Measurements from ENCODE around the gene SOCS1.
"Not testable (repeated sequence)": the region's sequence is repeated elsewhere in the genome, so short reads cannot be mapped to it uniquely, and the experiment has no call there.

SOCS1 gene, protein sequence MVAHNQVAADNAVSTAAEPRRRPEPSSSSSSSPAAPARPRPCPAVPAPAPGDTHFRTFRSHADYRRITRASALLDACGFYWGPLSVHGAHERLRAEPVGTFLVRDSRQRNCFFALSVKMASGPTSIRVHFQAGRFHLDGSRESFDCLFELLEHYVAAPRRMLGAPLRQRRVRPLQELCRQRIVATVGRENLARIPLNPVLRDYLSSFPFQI

DNA sequence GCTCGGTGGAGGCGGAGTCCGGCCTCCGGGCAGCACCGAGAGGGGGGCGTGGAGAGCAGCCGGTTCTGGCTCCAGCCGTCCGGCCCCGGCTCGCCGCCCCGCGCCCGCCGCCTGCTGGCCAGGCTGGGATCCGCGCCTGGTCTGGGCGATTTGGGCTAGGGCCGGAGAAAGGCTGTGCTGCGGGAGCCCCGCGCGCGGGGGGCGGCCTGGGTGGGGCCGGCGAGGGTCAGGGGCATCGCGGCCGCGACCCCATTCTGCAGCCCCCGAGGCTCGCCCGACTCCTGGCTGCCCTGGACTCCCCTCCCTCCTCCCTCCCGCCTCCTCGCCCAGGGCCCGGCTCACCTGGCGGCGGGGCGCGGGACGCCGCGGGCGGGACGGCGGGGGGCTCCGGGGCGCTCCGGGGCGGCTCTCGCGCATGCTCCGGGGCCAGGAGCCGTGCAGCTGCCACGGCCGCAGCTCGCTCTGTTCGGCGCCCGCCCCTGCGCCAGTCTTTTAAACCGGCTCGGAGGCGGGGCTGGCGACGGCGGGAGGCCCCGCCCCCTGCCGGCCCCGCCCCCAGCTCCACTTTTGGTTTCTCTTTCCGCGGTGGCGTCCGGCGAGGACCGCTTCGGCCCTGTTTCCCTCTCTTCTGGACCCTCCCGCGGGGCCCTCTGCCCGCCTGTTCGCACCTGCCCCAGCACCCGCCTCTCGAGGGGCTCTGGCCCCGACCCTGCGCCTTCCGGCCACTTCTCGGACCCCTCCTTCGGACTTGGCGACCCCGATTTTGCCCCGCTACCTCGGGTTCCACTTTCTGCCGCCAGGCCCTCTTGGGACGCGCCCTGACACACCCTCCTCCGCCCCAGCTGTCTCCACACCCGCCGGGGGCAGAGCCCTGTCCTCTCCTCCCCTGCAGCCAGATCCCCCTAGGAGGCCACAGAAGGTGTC, at the start of gene SOCS1:
TSS of gene SOCS1 (minus strand) at position 468 of the 924 bp plus-strand sequence. CDS start 726 bp downstream, outside the sequence.
- peak; percentile 98 for DNase-seq

DNA sequence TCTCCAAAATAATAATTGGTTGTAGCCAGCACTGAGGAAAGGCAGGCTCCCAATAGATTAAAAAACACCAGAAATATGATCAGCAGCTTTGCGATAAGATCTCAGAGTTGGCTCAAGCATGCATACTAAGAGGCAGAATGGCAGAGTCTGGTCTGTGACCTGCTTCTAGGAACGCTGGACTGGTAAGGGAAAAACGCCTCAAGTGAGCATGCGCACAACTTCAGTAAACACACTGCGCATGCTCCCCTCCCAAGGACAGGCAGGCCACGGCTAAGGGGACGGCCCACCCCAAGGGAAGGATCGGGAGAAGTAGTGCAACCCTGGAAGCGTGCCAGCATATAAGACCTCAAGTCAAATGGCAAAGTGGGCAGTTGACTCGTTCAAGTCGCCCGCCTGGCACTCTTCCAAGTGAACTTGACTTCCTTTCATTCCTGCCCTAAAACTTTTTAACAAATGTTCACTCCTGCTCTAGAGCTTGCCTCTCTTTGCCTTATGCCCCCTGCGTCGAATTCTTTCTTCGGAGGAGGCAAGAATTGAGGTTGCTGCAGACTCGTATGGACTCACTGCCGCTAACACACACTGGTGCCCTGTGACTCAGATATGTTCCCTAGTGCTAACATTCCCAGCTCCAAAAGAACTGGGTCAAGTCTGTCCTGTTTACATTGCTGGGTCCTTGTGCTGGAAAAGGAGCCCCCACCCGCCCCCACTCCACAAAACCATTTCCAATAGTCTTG, 47.6 kb upstream of the SOCS1 start:
- DNase-seq: no peak

DNA sequence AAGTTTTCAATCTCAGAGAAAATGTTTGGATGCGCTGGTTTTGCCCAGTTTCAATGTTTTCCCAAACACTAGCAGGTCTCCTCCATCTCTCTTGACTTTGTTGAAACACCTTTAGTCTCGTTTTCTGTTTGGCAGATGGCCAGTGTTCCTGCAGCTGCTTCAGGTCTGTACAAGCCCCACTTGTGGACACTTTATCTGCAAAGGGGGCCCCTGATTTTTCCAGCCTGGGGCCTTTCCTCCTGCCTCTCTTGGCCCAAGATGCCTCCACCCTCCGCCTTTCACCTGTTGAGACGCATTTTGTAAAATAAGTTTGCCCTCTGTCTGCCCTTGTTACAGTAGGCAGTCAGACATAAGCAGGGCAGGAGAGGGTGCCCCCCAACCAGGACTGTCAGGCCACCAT, 47.0 kb upstream of the SOCS1 start:
- DNase-seq: no peak

DNA sequence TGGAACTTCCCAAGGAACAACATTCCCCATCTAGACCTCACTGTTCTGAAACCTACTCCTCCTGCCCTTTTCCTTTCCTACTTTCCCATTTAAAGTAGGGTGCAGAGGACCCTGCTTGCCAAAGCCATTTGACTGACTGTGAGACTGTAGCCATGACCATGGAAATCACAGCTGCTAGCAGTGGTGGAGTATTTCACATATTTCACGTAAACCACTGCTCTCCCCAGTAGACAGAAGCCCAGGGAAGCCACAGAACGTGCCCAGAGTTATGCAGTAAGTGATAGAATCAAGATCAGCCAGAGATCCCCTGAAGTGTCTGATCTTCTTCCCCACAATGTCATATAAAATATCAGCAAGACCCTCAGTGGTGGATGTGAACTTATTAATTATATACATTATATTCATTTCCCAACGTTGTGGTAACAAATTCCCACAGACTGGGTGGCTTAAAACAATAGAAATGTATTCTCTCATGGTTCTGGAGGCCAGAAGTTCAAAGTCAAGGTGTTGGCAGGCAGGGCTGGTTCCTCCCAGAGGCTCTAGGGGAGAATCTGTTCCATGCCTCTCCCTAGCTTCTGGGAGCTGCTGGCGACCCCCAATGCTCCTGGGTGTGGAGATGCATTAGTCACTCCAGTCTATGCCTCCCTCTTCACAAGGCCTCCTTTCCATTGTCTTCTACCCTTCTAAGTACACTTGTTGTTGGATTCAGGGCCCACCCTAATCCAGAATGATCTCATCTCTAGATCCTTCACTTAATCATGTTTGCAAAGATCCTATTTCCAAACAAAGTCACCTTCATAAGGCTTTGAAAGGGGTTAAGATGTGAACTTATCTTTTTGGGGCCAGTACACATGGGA, 45.9 kb upstream of the SOCS1 start:
- no peak for DNase-seq

DNA sequence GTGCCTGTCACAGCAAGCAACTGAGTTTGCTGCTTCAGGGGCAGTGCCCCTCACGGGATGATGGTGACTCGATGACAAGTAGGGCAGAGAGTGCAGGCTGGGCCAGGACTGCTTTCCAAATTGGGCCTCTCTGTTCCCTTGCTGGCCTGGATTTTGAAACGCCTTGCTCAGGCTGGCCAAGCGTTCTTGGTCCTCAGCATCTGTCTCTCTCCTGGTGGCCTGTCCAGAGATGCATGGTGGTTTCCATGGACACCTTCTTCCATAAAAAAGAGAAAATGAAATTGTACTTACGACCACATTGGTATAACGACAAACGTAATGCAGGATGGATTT, 44.5 kb upstream of the SOCS1 start:
- no peak for DNase-seq

DNA sequence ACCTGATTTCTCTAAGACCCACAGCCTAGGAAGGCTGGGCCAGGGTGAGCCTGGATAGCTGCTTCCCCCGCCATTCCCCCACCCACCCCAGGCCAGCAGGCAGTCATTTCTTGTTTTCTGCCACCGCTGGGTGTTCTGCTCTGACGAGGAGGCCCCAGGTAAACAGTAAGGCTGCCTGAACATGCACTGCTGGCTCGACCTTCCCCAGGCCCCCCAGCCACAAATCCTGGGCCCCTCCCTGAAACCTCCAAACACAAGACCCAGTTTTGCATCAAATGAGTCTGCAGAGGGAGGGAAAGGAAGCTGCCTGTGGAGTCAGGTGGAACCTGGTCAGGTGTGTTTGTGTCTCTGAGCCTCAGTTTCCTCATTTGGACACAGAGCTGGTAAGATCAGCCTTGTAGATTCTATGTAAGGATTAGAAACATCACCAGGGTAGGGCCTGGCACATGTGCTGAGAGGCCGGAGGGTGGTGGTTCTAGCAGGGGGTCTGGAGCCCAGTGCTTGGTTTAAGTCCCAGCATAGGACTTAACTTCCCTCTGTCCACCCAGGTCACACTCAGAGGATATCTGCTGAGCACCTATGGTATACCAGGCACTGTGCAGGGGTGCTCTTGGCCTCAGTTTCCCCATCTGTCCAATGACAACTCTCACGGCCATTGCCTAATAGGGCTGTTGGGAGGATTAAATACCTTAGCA, 44.0 kb upstream of the SOCS1 start:
- DNase-seq: no peak

DNA sequence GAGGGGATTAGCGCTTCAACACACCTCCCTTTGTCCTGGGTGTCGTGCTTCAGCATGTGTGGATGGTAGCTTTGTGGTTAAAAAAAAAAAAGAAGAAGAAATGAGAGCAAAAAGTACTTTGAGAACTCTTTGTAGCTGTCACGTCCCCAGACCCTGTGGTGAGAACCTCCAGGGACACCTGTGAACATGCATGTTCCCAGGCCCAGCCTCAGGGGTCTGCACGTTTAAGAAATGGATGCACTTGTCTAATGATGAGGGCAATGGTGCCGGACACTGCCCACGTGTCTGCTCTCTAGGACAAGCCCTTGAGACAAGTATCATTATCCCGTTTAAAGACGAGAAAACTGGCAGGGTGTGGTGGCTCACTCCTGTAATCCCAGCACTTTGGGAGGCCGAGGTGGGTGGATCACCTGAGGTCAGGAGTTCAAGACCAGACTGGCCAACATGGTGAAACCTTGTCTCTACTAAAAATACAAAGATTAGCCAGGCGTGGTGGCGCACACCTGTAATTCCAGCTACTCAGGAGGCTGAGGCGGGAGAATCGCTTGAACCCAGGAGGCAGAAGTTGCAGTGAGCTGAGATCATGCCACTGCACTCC, 43.0 kb upstream of the SOCS1 start:
- not testable (repeated sequence) for DNase-seq

DNA sequence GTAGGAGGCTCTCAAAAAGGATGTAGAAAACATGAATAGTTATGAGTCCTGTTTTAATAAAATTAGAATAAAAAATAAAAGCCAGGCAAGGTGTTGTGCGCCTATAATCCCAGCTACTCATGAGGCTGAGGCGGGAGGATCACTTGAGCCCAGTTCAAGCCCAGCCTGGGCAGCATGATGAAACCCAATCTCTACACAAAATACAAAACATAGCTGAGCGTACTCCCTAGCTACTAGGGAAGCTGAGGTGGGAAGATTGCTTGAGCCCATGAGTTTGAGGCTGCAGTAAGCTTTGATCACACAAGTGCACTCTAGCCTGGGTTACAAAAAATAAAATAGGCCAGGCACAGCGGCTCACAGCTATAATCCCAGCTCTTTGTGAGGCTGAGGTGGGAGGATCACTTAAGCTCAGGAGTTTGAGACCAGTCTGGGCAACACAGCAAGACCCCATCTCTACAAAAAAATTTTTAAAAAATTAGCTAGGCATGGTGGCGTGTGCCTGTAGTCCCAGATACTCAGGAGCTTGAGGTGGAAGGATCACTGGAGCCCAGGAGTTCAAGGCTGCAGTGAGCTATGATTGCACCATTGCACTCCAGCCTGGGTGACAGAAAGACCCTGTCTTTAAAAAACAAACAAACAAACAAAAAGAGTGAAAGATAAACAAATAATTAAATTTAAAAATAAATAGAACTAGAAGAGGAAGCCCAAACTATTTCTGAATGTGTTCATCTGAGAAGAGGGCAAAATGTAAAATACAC, 42.3 kb upstream of the SOCS1 start:
- no peak for DNase-seq

DNA sequence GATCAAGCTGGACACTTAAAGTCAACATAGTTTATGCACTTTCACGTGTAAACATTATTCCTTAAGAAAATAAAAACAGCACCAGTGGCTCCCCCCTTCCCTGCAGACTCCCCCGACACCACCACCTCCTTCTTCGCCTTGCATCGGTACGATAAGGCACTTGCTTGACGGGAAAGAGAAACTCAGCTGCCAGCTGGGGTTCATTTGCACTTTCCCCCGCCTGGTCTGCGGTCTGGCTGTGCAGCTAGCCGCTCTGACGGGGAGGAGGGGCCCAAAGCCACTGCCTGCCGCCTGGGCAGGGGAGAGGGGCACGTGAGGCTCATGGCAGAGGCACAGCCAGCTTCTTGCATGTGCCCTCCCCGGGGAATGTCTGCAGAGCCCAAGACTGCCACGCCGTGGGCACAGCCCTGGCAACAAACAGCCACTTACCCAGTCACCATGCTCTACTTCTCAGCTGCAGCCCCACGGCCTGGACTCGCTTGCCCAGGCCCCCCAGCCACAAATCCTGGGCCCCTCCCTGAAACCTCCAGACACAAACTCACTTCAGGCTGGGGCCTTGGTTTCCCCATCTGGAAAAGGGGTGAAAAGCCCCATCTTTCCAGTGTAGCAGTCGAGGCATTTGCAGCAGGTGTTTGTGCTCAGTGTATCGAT, 41.6 kb upstream of the SOCS1 start:
- no peak for DNase-seq

DNA sequence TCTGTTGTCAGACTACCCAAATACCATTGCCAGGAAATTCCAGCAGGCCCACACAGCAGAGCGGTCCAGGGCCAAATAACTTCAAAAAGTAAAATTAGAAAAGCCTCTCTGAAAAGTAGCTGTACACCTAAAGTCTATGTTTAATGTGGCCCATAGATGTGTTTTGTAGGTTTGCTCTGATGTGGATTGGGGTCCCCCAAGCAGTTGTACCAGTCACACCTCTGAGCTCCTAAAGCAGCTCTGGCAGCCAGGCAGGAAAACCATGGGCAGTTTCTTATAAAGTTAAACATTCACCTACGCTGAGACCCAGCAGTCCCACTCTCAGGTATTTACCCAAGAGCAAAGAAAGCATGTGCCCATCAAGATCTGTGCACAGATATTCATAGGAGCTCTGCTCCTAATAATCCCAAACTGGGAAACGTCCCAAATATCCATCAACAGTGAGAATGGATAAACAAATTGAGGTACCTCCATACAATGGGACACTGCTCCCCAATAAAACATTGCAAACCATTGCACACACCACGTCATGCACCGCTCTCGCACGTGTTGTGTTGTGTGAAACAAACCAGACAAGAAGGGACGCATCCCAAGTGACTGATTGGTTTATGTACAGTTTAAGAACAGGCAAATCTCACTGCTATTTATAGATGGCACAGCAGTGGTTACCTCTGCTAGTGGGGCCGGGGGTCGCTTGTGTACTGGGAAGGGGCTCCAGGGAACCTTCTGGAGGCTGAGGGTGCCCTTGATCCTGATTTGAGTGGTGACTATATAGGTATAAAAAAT, 40.9 kb upstream of the SOCS1 start:
- no peak for DNase-seq

DNA sequence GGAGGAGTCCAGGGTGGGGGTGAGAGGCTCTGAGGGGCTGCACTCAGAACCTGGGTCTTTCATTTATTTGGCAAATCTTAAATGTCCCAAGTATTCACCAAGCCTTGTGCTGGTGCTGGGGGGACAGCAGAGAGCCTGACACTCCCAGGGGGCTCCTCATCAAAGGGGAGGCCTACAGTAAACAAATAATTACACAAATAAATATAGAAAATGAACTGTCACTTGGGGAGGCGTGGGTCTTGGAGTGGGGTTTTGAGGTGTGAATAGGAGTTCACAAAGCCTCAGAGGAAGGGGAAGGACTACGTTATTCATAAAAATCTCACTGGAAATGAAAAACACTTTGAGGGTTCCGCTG, 40.3 kb upstream of the SOCS1 start:
- no peak for DNase-seq

DNA sequence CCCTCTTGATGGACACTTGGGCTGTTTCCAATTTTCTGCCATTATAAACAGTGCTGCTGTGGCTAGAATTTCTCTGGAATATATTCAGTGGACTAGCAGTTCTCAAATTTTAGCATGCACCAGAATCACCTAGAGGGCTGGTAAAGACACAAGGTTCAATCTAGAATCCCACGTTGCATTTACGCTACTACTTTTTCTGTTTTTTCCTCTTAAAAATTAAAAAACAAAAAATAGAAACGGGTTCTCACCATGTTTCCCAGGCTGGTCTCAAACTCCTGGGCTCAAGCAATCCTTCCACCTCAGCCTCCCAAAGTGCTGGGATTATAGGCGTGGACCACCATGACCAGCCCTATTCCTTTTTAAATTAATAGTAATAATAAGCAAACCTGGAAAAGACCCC, 39.7 kb upstream of the SOCS1 start:
- DNase-seq: no peak

DNA sequence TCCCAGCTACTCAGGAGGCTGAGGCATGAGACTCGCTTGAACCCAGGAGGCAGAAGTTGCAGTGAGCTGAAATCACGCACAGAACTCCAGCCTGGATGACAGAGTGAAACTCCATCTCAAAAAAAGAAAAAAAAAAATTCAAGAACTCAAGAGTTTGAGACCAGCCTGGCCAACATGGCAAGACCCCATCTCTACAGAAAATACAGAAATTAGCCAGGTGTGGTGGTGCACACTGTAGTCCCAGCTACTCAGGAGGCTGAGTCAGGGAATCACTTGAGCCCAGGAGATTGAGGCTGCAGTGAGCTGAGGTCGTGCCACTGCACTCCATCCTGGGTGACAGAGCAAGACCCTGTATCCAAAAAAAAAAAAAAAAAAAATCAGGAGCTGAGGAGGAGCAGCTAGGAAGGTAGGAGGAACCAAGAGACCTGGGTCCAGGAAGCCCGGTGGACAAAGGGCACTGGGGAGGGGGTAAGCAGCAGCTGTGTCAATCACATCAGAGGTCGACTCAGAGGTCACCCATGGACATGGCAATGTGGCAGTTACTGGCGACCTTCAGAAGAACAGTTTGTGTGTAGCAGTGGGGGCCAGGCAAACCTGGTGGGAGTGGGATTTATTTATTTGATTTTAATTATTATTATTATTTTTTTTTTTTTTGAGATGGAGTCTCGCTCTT, 36.2 kb upstream of the SOCS1 start:
- no peak for DNase-seq

DNA sequence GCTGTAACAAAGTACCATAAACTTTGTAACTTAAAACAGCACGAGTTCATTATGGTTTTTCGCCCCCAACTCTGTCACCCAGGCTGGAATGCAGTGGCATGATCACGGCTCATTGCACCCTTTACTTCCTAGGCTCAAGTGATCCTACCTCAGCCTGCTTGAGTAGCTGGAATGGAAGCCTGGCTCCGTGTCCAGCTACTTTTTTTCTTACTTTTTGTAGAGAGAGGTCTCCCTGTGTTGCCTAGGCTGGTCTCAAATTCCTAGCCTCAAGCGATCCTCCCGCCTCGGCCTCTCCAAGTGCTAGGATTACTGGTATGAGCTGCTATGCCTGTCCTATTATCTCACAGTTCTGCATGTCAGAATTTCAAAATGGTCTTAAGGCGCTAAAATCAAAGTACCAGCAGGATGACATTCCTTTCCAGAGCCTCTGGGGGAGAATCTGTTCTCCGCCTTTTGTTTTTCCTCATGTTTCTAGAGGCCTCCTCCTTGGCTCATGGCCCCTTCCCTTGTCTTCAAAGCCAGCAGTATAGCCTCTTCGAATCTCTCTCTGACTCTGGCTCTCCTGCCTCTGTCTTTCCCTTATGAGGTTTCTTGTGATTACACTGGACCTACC, 35.2 kb upstream of the SOCS1 start:
- no peak for DNase-seq

DNA sequence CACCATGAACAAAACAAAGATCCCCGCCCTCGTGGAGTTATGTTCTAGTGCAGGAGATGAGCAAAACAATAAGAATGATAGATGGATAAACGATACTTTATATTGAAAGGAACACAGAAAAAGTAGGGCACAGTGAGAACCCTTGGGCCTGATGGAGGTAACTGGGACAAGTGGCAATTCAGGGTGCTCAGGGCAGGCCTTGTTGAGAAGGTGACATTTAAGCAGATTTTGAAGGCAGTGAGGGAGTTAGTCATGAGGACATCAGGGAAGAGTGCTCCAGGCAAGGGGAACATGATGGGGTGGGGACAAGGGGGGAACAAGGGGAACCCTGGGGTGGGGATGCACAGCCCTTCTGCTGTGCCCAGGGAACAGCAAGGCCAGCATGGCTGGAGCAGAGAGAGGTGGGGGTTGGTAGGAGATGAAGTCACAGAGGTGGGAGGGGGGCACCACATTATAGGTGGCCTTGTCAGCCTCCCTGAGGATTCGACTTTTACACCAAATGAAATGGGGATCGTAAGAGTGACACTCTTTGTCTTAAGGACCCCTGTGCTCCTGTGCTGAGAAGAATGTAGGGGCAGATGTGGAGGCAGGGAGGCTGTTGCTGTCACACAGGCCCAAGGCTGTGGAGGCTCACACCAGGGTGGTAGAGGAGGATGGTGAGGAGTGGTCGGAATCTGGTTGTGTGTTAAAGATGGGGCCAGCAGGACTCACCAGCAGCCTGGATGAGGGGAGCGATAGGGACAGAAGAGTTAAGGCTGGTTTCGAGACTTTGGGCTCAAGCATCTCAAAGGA, 34.3 kb upstream of the SOCS1 start:
- no peak for DNase-seq

DNA sequence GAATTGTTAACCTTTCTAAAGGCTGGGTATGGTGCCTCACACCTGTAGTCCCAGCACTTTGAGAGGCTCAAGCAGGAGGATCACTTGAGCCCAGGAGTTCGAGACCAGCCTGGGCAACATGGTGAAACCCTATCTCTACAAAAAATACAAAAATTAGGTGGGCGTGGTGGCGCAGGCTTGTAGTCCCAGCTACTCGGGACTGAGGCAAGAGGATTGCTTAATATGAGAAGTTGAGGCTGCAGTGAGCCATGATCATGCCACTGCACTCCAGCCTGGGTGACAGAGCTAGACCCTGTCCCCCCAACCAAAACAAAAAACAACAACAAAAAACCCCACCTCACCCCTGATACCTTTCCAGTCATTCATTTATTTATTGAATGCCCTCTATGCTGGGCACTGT, 33.7 kb upstream of the SOCS1 start:
- not testable (repeated sequence) for DNase-seq

DNA sequence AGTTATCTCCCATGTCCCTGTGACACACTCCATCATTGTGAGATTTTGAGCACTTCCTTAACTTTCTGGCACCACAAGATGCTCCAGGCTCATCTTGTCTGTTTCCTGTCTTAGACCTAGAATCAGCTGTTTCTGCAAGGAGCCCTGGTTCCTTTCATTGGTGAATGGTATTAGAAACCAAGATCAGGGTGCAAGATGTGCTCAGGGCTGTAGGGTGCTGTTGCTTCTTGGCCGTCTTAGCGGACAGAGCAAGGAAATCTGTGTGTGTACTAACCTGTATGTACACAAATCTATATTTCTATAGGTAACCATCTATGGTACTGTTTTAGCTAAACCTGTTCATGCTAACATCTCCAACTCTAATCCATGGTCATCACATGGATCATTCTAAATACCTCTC, 33.2 kb upstream of the SOCS1 start:
- DNase-seq: no peak

DNA sequence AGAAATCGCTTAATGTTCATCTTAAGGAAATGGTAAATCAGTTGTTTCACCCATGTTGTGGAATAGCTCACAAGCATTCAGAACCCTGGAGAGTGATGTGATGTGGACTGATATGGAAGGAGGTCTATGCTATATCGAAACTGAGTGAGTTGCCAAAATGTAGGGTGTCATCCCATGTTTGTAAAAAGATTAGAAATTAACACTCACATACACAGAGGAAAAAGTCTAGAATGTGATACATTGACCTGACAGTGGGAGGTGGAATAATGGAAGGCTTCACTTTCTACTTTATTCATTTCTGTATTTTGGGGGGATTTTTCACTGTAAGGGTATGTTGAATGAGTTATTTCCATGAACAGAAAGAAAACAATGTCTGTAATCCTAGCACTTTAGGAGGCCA, 29.8 kb upstream of the SOCS1 start:
- no peak for DNase-seq
